Upper lobe of left lung (tissue), 6 donors: ENCODE measurements around the gene ANXA1. TPM values are rescaled to one million over a fixed set of nuclear protein-coding genes. Genes with fewer than 3 reads are reported as not detected.

Experiments used
- ATAC-seq, 2 donors: fragments of 200-7000 bp; cut with Tn5 transposase; one replicate each; pipeline ENCODE4 v1.9.1; 2022; ENCODE audit warnings: mild to moderate bottlenecking in 2 of 2, moderate library complexity in 2 of 2; ENCODE audit not compliant: low FRiP score in 2 of 2
- DNase-seq, 2 donors: peaks; one replicate each; pipeline ENCODE4 v3.0.0-alpha.2; 2019 to 2020
- H3K27ac ChIP-seq, 4 donors: fragments of 200-600 bp; sonication (generic); one replicate each; pipeline ENCODE4 v1.5.1; 2016 to 2019
- H3K27me3 ChIP-seq, 4 donors: fragments of 200-600 bp; sonication (generic); one replicate each; pipeline ENCODE4 v1.5.1; 2017 to 2019
- H3K36me3 ChIP-seq, 4 donors: fragments of 200-600 bp; sonication (generic); one replicate each; pipeline ENCODE4 v1.5.1; 2016 to 2019
- H3K4me1 ChIP-seq, 4 donors: fragments of 200-600 bp; sonication (generic); one replicate each; pipeline ENCODE4 v1.5.1; 2018 to 2019
- H3K4me3 ChIP-seq, 4 donors: fragments of 200-600 bp; sonication (generic); one replicate each; pipeline ENCODE4 v1.5.1; 2017 to 2019; ENCODE audit warnings: mild to moderate bottlenecking in 2 of 4, moderate library complexity in 1 of 4
- H3K9me3 ChIP-seq, 4 donors: fragments of 200-600 bp; sonication (generic); one replicate each; pipeline ENCODE4 v1.5.1; 2018 to 2019
- CTCF ChIP-seq, 6 experiments: fragments of 450-650 bp in 4 of 6; fragments of 200-600 bp in 2 of 6; sonication (generic) in 2 of 6; IDR thresholded peaks; one replicate each; pipeline ENCODE4 v1.5.1; 2016 to 2019; ENCODE audit warnings: antibody characterized with exemption in 6 of 6
- EP300 ChIP-seq, 4 donors: sonication (generic); formaldehyde crosslinking; IDR thresholded peaks; one replicate each; pipeline ENCODE4 v1.5.1; 2017; ENCODE audit warnings: antibody characterized with exemption in 4 of 4, control low read depth in 2 of 4
- POLR2A ChIP-seq, 4 donors: fragments of 450-650 bp; IDR thresholded peaks; one replicate each; pipeline ENCODE4 v1.5.1; 2016 to 2017; ENCODE audit warnings: antibody characterized with exemption in 4 of 4, mild to moderate bottlenecking in 2 of 4
- POLR2AphosphoS5 ChIP-seq, 2 donors: sonication (generic); formaldehyde crosslinking; IDR thresholded peaks; one replicate each; pipeline ENCODE4 v1.5.1; 2017; ENCODE audit warnings: antibody characterized with exemption in 2 of 2
- WGBS, 2 donors: methylation state at CpG; one replicate each; pipeline ENCODE4 v1.1.5; 2017 to 2018; 5-methylcytosine and 5-hydroxymethylcytosine counted together
- total RNA-seq, 6 donors: library from RNA; depleted of rRNA in 4 of 6; stranded (reverse); fragments of >200 nt in 4 of 6; gene quantifications; one replicate each; pipeline versions ENCODE4 v1.1.0 to v1.2.1, GENCODE V29; 2016 to 2021
- donor health status: DM: no; HTN: no; CAD: no; lungs with moderate emphysema.
- donor health status: DM: no; HTN: yes; CAD: no; lungs with severe emphysema.

ANXA1 gene
- total RNA-seq, 6 donors from 2014 or later: 174 to 910 (median 347) TPM

- DNase-seq: no peak
- 70 to 79% methylated on average over 6 of the region's 6 CpGs for WGBS, 2 donors
- no peak for ATAC-seq
- H3K9me3 ChIP-seq: no peaks in the 10 kb centered on the region
- H3K36me3 ChIP-seq: peaks cover 56 to 100% (median 79%) of the 10 kb centered on the region in 4 donors
- TF ChIP-seq CTCF (IDR thresholded peaks at IDR 0.05): no peak
- TF ChIP-seq POLR2AphosphoS5 (IDR thresholded peaks at IDR 0.05): no peak
- TF ChIP-seq EP300 (IDR thresholded peaks at IDR 0.05): no peak
- no peak for TF ChIP-seq POLR2A (IDR thresholded peaks at IDR 0.05)
- H3K27me3 ChIP-seq: no peaks in the 10 kb centered on the region
- peaks cover 0 to 12% (median 2%) of the 10 kb centered on the region in 4 donors for H3K4me1 ChIP-seq
- no peak overlapping the region for H3K4me3 ChIP-seq
- no peak overlapping the region for H3K27ac ChIP-seq
These were observed 11.5 kb downstream of the ANXA1 start for GRCh38 chr9:73162987-73163768.

- DNase-seq: no peak
- WGBS, 2 donors: 88 to 95% methylated on average over 2 of the region's 2 CpGs
These were observed 14.2 kb downstream of the ANXA1 start for GRCh38 chr9:73165911-73166310.

GRCh38 chr9:73166468-73166867 lies 14.8 kb downstream of the ANXA1 start:
- 98 to 100% methylated on average over 3 of the region's 3 CpGs for WGBS, 2 donors
- H3K36me3 ChIP-seq: peaks cover 46 to 99% (median 75%) of the 10 kb centered on the region in 4 donors
- no peak overlapping the region for H3K27ac ChIP-seq
- TF ChIP-seq EP300 (IDR thresholded peaks at IDR 0.05) (no peak), POLR2A (IDR thresholded peaks at IDR 0.05) (no peak), CTCF (IDR thresholded peaks at IDR 0.05) (no peak), POLR2AphosphoS5 (IDR thresholded peaks at IDR 0.05) (no peak)
- H3K4me3 ChIP-seq: no peak overlapping the region
- no peaks in the 10 kb centered on the region for H3K27me3 ChIP-seq
- ATAC-seq (no peak), DNase-seq (no peak)
- H3K9me3 ChIP-seq: no peaks in the 10 kb centered on the region
- peaks cover 0 to 3% (median 0%) of the 10 kb centered on the region in 4 donors for H3K4me1 ChIP-seq

More at GRCh38 chr9:73165911-73166310, 14.2 kb downstream of the ANXA1 start:
- Histone ChIP-seq H3K4me3 (no peak overlapping the region), H3K4me1 (peaks cover 0 to 3% (median 0%) of the 10 kb centered on the region in 4 donors), H3K36me3 (peaks cover 50 to 100% (median 79%) of the 10 kb centered on the region in 4 donors), H3K9me3 (no peaks in the 10 kb centered on the region), H3K27me3 (no peaks in the 10 kb centered on the region), H3K27ac (no peak overlapping the region)
- no peak for ATAC-seq
- no peak for TF ChIP-seq POLR2A (IDR thresholded peaks at IDR 0.05)
- no peak for TF ChIP-seq EP300 (IDR thresholded peaks at IDR 0.05)
- TF ChIP-seq CTCF (IDR thresholded peaks at IDR 0.05): no peak
- no peak for TF ChIP-seq POLR2AphosphoS5 (IDR thresholded peaks at IDR 0.05)

- TF ChIP-seq EP300 (IDR thresholded peaks at IDR 0.05) (no peak), POLR2AphosphoS5 (IDR thresholded peaks at IDR 0.05) (no peak), POLR2A (IDR thresholded peaks at IDR 0.05) (no peak), CTCF (IDR thresholded peaks at IDR 0.05) (no peak)
- 53 to 60% methylated on average over 4 of the region's 4 CpGs for WGBS, 2 donors
- Histone ChIP-seq H3K9me3 (no peaks in the 10 kb centered on the region), H3K27me3 (no peaks in the 10 kb centered on the region), H3K4me3 (no peak overlapping the region), H3K36me3 (peaks cover 42 to 91% (median 69%) of the 10 kb centered on the region in 4 donors), H3K4me1 (no peaks in the 10 kb centered on the region), H3K27ac (no peak overlapping the region)
- DNase-seq (no peak), ATAC-seq (no peak)
These were observed 15.9 kb downstream of the ANXA1 start for GRCh38 chr9:73167614-73168013.
